SW 1271 (cell line): ENCODE measurements around the gene CCDC73.
"Not testable (repeated sequence)": the region's sequence is repeated elsewhere in the genome, so short reads cannot be mapped to it uniquely, and the experiment has no call there.

Experiments
- DNase-seq, 2 experiments: peaks; one replicate each; lab custom pipeline; 2025; lab: John Stamatoyannopoulos, UW

The CCDC73 gene

GRCh38 chr11:32705309-32706033 is 89.0 kb downstream of the CCDC73 start:
- no peak for DNase-seq

- no peak for DNase-seq
Measured at GRCh38 chr11:32704775-32705174, 89.7 kb downstream of the CCDC73 start.

DNA sequence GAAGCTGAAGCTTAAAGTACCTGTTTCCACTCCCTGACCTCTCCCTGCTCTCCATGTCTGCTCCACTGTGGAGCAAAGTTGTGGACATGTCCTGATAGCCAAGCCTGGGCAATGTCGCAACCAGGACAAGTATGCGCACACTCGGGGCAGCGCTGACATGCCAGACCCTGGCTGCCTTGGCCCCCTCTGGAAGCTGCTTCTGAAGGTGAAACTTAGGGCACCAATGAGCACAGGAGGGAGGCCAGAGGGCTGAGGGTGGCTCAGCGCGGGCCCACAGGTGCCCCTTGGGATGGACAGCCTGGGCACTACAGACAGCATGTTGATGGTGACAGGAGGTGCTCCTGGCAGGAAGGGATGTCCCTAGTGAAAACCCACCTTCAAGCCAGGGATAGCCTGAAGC is 90.2 kb downstream of the CCDC73 start:
- no peak for DNase-seq

DNA sequence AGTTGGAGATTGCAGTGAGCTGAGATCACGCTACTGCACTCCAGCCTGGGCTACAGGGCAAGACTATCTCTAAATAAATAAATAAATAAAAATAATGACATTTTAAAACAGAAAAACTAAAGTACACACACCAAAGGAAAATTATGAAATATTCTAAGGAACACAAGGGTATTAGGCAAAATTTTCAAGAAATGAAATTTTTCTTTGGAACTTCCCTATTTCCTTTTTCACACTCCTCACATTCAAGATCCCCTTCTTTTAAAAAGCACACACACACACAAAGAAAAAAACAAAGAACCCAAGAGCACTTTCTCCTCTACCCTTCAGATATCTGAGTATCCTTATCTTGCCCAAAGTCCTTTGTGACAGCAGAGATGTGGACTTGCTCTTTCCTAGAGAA is 92.8 kb downstream of the CCDC73 start:
- DNase-seq: no peak

- DNase-seq: no peak
Measured at GRCh38 chr11:32698579-32698978, 95.9 kb downstream of the CCDC73 start.

- DNase-seq: no peak
Measured at GRCh38 chr11:32671051-32671450, 123.4 kb downstream of the CCDC73 start.

- DNase-seq: no peak
Measured at GRCh38 chr11:32659672-32660071, 134.8 kb downstream of the CCDC73 start.

DNA sequence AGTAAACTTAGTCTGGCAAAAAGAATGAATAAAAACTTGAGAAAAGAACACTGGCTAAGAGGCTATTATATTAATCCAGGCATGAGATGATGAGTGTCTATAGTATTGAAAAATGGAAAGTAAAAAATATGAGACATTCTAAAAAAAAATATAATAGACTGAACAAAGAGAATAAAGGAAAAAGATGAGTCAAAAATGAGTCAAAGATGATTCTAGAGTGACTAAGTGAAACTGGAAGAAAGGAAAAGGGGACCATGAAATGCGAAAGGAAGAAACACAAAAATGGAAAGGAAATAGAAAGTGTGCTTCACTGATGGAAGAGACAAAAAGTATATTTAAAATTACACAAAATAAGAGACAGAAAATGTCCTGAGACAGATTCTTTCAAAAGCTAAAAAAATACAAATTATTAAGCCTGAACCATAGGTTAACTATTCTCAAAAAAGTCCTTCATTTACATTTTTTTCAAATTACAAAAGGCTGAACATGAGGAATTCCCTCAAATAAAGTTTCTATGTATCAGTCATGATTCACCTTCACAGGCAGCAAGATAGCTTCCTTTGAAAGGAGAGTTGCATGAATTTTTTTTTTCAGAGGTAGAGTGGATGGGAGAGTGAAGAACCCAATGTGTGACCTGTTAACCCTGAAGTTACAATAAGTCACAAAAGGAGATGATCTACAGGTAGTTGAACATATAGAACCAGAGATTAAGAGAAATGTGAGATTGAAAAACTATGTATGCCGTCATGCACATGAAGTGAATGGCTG is 135.6 kb downstream of the CCDC73 start:
- DNase-seq: no peak

GRCh38 chr11:32643526-32643925 is 150.9 kb downstream of the CCDC73 start:
- DNase-seq: no peak

GRCh38 chr11:32641361-32641760 is 153.1 kb downstream of the CCDC73 start:
- no peak for DNase-seq

- no peak for DNase-seq
Measured at GRCh38 chr11:32635819-32636218, 158.6 kb downstream of the CCDC73 start.

DNA sequence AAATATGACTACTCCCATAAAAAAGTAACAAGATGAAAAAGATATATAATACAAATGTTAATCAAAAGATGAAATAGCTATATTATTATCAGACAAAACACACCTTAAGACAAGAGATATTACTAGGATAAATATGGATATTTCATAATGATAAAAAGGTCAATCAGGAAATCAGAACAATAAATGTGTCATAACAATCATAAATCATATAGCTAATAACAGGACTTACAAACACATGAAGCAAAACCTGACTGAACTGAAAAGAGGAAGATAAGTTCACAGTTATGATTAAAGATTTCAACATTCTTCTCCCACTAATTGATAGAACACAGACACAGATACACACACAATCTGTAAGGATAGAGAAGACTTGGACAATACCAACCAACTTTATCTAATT is 163.6 kb downstream of the CCDC73 start:
- no peak for DNase-seq

DNA sequence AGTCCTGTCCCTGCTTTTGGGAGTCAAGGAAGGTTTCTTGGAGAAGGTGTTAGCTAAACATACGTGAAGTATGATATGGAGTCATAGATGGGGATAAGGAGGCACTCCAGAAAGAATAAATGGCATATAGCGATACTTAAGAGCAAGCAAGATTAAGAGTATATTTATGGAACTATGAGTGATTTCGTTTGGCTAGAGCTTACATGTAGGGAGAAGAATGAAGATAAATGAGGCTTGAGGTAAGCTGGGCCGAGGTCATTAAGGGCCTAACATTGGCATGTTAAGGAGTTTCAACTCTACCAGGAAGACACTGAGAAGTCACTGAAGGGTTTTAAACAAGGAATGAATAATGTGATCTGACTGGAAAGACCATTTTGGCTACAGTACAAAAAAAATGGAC is 177.6 kb downstream of the CCDC73 start:
- DNase-seq: no peak

GRCh38 chr11:32615422-32615821 is 179.0 kb downstream of the CCDC73 start:
- DNase-seq: no peak

GRCh38 chr11:32613500-32614151 is 180.8 kb downstream of the CCDC73 start:
- DNase-seq: no peak

DNA sequence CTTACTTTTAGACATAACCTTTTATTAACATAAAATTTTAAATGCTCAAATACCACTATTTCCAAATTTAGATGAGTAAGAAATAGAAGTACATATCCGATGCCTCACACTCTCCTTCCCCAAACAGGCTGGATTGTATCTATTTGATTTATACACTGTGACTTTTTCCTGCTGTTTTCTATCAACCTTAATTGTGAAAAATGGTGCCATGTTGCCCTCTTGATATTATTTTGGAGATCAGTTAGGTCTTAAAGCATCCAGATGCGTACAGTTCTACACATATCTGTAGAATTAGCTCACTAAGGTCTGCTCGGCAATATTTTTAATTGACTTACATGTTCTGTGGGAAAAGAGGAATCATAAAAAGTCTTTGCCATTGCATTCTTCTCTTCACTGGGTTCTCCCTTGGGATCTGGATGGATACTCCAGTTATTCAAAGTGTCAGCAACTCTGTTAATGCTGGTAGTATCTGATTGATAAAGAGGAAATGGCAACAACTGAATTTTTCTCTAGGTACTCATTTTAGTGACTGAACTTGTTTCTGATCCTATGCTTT is 183.6 kb downstream of the CCDC73 start:
- no peak for DNase-seq

- not testable (repeated sequence) for DNase-seq
Measured at GRCh38 chr11:32608826-32609225, 185.6 kb downstream of the CCDC73 start.

DNA sequence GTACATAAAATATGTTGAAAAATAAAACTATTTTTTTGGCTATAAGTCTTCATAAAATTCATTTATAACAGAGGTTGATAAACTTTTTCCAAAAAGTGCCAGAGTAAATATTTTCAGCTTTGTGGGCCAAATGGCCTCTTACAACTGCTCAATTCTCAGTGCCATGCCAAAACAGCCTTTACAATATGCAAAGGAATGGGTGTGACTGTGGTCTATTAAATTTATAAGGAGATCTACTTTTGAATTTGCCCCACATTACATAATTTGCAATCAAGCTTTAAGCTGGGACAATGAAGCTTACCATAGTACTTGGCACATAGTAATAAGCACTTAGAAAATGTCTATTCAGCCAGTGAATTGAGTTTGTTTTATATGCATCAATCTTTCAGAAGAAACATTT is 188.2 kb downstream of the CCDC73 start:
- no peak for DNase-seq

DNA sequence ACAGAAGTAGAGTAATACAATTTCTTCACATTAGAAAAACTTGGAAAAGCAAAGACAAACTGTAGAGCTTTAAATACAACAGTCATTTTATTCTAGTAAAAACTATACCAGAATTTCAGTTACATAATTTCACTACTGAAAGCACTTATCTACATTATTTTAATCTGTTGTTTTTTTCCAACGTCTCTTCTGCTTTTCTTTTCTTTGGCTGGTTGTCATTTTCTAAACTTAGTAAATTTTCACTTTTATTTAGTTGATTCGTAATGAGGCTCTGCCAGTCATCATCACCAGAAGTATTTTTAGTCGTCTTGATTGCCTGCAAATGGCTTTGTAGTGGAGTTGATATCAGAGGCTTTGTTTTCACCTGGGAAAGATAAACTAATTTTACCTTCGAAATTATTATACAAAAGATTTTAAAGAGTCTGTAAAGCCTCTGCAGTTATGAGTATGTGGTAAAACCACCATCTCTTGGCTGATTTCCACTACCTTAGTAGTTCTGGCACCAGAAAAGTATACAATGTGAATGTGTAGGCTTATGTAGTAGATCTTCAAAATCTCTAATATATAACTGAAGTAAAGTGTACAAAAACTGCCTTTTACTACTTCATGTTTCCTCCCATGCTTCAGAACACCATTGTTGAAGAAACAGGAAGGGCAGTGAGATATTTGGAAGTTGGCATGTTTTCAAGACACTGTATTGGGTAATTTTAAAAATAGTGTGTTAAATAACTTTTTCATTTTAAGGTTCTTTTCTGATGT is 191.6 kb downstream of the CCDC73 start:
- DNase-seq: no peak

- no peak for DNase-seq
Measured at GRCh38 chr11:32597921-32598320, 196.5 kb downstream of the CCDC73 start.

GRCh38 chr11:32596114-32596513 is 198.3 kb downstream of the CCDC73 start:
- not testable (repeated sequence) for DNase-seq

- no peak for DNase-seq
Measured at GRCh38 chr11:32594272-32594671, 200.2 kb downstream of the CCDC73 start.
